ENCODE data around the gene IRF9.

Gene IRF9

GRCh38 chr14:24178399-24179178 lies 17.5 kb downstream of the IRF9 start:
- no peak for DNase-seq

GRCh38 chr14:24179294-24179960 lies 18.4 kb downstream of the IRF9 start:
- no peak for DNase-seq

DNA sequence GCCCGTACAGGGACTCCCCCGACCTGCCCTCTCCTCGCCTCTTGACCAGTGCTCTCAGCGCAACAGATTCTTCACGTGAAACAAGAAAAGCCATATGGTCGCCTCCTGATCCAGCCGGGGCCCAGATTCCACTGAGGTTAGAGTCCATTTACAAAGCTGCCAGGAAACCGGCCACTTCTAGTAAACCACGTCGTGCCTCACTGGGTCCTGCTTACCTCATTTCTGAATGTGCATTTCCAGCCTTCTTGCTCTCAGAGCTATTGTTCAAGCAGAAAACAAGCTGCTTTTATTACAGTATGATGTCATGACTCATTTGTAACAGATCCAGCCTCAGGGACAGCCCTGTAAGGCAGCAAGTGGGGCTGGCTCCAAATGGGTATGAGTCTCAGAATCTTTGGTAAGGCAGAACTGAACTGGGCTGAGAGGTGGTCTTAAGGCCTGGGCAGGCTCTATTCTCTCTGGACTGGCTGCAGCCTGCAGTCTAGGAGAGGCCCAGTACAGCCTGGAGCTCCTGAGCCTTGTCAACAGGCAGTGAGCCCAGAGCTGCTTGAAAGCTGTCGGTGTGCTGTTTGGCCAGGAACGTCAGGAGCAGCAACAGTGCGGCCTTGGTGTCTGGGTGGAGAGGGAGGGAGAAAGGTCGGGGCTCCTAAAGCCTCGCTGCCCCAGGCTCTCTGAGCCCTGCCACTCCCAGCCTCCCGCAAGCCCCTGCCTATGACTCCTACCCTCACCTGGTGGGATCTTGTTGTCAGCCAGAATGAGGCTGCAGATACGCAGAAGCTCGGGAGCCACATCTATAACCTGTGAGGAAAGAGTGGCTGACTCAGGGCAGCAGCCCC lies 19.1 kb downstream of the IRF9 start:
- DNase-seq = no peak

GRCh38 chr14:24181371-24182077 lies 20.5 kb downstream of the IRF9 start:
- DNase-seq = no peak

- no peak for DNase-seq
These were observed 21.2 kb downstream of the IRF9 start for GRCh38 chr14:24182110-24182882.

DNA sequence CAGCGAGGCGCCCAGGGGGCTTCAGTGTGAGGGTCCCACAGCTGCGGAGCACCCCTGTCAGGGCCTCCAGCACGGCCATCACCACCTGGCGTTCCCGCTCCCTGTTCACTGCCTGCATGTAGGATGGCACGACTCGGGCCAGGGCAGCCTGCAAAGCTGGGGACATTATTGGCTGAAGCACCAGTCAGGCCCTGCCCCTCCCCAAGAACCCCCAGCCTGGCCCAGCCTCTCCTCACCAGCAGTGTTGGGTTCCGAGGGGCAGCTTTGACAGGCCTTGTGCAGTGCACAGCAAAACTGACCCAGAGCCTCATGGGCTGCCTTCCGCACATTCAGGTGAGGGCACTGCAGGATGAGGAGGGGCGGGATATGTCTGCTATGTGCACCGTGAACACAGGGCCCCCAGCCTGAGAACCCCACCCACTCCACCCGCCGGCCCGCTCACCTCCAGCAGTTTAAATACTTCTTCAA lies 22.0 kb downstream of the IRF9 start:
- no peak for DNase-seq

GRCh38 chr14:24184104-24184970 lies 23.3 kb downstream of the IRF9 start:
- no peak for DNase-seq

- DNase-seq = no peak
These were observed 24.0 kb downstream of the IRF9 start for GRCh38 chr14:24185026-24185425.

DNA sequence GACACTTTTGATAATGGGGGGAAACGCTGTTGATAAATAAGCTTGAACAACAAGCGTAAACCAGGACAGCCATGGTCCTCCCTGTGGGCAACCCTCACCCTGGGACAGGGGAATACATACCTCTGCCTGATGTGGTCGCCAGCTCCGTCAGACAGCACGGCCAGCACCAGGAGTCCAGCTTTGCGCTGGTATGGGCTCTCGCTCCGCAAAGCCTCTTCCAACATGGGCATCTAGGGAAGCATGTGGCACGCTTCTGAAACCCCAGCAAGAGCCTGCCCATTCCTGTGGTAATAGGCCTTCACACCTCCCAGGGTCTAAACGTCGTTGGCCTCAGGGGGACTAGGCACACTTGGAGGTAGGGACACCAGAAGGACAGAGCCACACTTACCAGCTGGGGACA lies 24.7 kb downstream of the IRF9 start:
- no peak for DNase-seq

GRCh38 chr14:24186831-24187538 lies 25.9 kb downstream of the IRF9 start:
- DNase-seq = no peak

DNA sequence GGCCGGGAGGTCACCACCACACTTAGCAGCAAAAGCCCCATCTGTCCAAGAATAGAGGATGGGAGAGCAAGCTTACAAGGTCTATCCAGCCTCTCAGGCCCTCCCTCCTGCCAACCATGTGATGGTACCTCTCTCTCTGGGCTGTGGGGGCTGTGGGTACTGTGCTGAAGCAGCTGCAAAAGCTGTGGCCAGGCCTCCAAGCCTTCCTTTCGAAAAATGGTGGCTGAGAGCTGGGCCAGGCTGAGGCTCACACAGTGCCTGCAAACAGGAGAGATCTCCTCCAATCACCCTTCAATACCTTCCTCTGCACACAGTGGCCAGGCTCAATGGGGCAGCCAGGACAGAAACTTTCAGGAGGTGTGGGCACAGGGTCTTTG lies 26.5 kb downstream of the IRF9 start:
- DNase-seq = no peak

GRCh38 chr14:24188251-24189058 lies 27.4 kb downstream of the IRF9 start, which contains the start of gene IPO4:
TSS of gene IPO4 (minus strand) at chr14:24188816. CDS start at chr14:24188787, 29 bp downstream.
- peak; percentile 95 for DNase-seq

GRCh38 chr14:24189059-24189375 lies 28.0 kb downstream of the IRF9 start:
- no peak for DNase-seq

- DNase-seq = no peak
These were observed 28.4 kb downstream of the IRF9 start for GRCh38 chr14:24189460-24189859.

DNA sequence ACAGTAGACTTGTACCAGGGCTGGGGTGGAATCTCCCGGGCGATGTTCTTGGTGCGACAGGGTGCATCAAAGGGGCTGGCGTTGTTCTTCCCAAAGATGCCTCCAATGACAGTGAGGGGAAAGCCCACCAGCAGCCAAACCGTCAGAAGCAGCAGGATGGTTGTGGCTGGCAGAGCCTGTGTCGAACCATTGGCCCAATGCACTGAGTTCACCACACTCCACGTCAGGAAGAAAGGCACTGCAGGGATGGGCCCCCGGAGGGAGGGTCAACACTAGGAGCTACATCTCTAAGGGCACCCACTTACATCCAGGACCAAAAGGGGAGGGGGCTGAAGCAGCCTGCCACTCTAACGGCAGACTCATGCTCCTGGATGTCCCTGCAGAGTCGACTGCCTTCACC lies 29.4 kb downstream of the IRF9 start:
- no peak for DNase-seq

DNA sequence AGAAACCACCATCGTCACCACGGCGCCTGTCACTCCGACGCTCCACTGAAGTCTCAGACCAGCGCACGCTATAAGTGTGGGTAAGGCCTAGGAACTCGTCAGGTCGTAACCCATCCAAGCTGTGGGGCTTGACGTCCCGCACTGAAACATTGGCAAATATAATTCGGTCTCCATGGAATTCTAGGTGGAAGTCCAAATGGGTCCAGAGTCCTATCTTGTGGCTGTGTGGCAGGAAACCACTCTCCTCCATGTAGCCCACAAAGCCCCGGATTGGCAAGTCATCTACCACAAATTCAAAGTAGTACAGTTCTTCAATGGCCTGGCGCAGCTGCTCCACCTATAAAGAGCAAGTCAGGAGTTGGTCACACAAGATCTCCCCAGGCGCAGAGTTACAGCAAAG lies 31.9 kb downstream of the IRF9 start:
- no peak for DNase-seq

- DNase-seq = no peak
These were observed 33.3 kb downstream of the IRF9 start for GRCh38 chr14:24194186-24194872.

- no peak for DNase-seq
These were observed 33.8 kb downstream of the IRF9 start for GRCh38 chr14:24194873-24195185.
